Gastrocnemius medialis (tissue), 4 donors: ENCODE measurements around the gene TPTE2. TPM values are rescaled to one million over a fixed set of nuclear protein-coding genes. Genes with fewer than 3 reads are reported as not detected.
"Not testable (repeated sequence)": the region's sequence is repeated elsewhere in the genome, so short reads cannot be mapped to it uniquely, and the experiment has no call there.

Experiments
- ATAC-seq, 2 donors: fragments of 150-250 bp; one replicate each; pipeline ENCODE4 v1.9.1; 2016
- DNase-seq, 2 donors: peaks; one replicate each; pipeline ENCODE4 v3.0.0-alpha.2; 2019
- H3K27ac ChIP-seq, 4 donors: fragments of 200-600 bp; sonication (generic); 1 replicate in 1 of 4; 2 replicates in 3 of 4; pipeline ENCODE4 v1.5.1; 2016 to 2018; ENCODE audit warnings: mild to moderate bottlenecking in 2 of 4, moderate library complexity in 1 of 4
- H3K27me3 ChIP-seq, 3 donors: fragments of 200-600 bp; sonication (generic) in 2 of 3; 1 replicate in 1 of 3; 2 replicates in 2 of 3; pipeline versions ENCODE4 v1.5.1 to v1.6.0; 2016 to 2019; ENCODE audit warnings: mild to moderate bottlenecking in 1 of 3, moderate library complexity in 1 of 3
- H3K36me3 ChIP-seq, 2 donors: fragments of 200-600 bp; sonication (generic) in 1 of 2; one replicate each; pipeline ENCODE4 v1.5.1; 2017 to 2018
- H3K4me1 ChIP-seq, 2 donors: fragments of 200-600 bp; sonication (generic) in 1 of 2; one replicate each; pipeline ENCODE4 v1.5.1; 2016 to 2017; ENCODE audit warnings: mild to moderate bottlenecking in 2 of 2
- H3K4me3 ChIP-seq, 4 donors: fragments of 200-600 bp; sonication (generic) in 3 of 4; 1 replicate in 1 of 4; 2 replicates in 3 of 4; pipeline ENCODE4 v1.5.1; 2016 to 2019; ENCODE audit warnings: mild to moderate bottlenecking in 2 of 4
- H3K9me3 ChIP-seq, 3 donors: fragments of 200-600 bp; sonication (generic) in 2 of 3; 1 replicate in 1 of 3; 2 replicates in 2 of 3; pipeline ENCODE4 v1.5.1; 2016 to 2019
- CTCF ChIP-seq, 5 experiments: fragments of 450-650 bp in 3 of 5; fragments of 200-600 bp in 2 of 5; sonication (generic) in 2 of 5; IDR thresholded peaks in 4 of 5; conservative IDR thresholded peaks in 1 of 5; 1 replicate in 4 of 5; 2 replicates in 1 of 5; pipeline ENCODE4 v1.5.1; 2016 to 2019; ENCODE audit warnings: antibody characterized with exemption in 5 of 5, mild to moderate bottlenecking in 3 of 5, moderate library complexity in 3 of 5
- POLR2A ChIP-seq, 2 donors: fragments of 450-650 bp; IDR thresholded peaks; one replicate each; pipeline ENCODE4 v1.6.1; 2017; ENCODE audit warnings: antibody characterized with exemption in 2 of 2, mild to moderate bottlenecking in 2 of 2, moderate library complexity in 2 of 2
- in situ Hi-C, 4 donors: fragments of 200-750 bp; cut with MboI; loops; one replicate each; pipeline versions ENCODE4 v1.15.0 to v1.8.0; 2017; ENCODE audit warnings: low sequenced_read_pairs in 4 of 4
- intact Hi-C: fragments of 100-400 bp; cut with DNase I; formaldehyde crosslinking; loops from one replicate; pipeline ENCODE4 v1.15.1; 2023; ENCODE audit warnings: low total_unique reads
- total RNA-seq, 4 donors: library from RNA; depleted of rRNA; stranded (reverse); fragments of >200 nt; gene quantifications; one replicate each; pipeline versions ENCODE4 v1.1.0 to v1.2.3, GENCODE V29; 2016

The TPTE2 gene
- total RNA-seq, 4 donors from 2014 or later = not detected

- no peak overlapping the region for H3K4me3 ChIP-seq
- H3K9me3 ChIP-seq = no peaks in the 10 kb centered on the region
- in situ Hi-C loops = no loop called here
- H3K27ac ChIP-seq = no peak overlapping the region
- no peaks in the 10 kb centered on the region for H3K4me1 ChIP-seq
- intact Hi-C loops = no loop called here
- DNase-seq = no peak
- no peaks in the 10 kb centered on the region for H3K27me3 ChIP-seq
- no peak for ATAC-seq
- no peak for TF ChIP-seq POLR2A (IDR thresholded peaks at IDR 0.05)
- no peak for TF ChIP-seq CTCF (IDR thresholded peaks at IDR 0.05 in 4 of 5, conservative IDR thresholded peaks at IDR 0.05 in 1 of 5)
- H3K36me3 ChIP-seq = no peaks in the 10 kb centered on the region
These were observed 10.9 kb upstream of the TPTE2 start for GRCh38 chr13:19572280-19572679.

- peaks cover 0 to 9% (median 5%) of the 10 kb centered on the region in 3 donors for H3K27me3 ChIP-seq
- no peak for TF ChIP-seq CTCF (IDR thresholded peaks at IDR 0.05 in 4 of 5, conservative IDR thresholded peaks at IDR 0.05 in 1 of 5)
- no peak for TF ChIP-seq POLR2A (IDR thresholded peaks at IDR 0.05)
- no peak for DNase-seq
- in situ Hi-C loops (no loop called here), intact Hi-C loops (no loop called here)
- H3K4me1 ChIP-seq = no peaks in the 10 kb centered on the region
- no peak overlapping the region for H3K27ac ChIP-seq
- no peaks in the 10 kb centered on the region for H3K9me3 ChIP-seq
- no peaks in the 10 kb centered on the region for H3K36me3 ChIP-seq
- no peak for ATAC-seq
- H3K4me3 ChIP-seq = no peak overlapping the region
These were observed 6.6 kb upstream of the TPTE2 start for GRCh38 chr13:19567820-19568534.

- DNase-seq (no peak), ATAC-seq (no peak)
- TF ChIP-seq CTCF (IDR thresholded peaks at IDR 0.05 in 4 of 5, conservative IDR thresholded peaks at IDR 0.05 in 1 of 5) = no peak
- no peak for TF ChIP-seq POLR2A (IDR thresholded peaks at IDR 0.05)
- intact Hi-C loops (no loop called here), in situ Hi-C loops (no loop called here)
- peaks cover 0 to 9% (median 5%) of the 10 kb centered on the region in 3 donors for H3K27me3 ChIP-seq
- H3K4me1 ChIP-seq = no peaks in the 10 kb centered on the region
- no peaks in the 10 kb centered on the region for H3K9me3 ChIP-seq
- no peaks in the 10 kb centered on the region for H3K36me3 ChIP-seq
- no peak overlapping the region for H3K27ac ChIP-seq
- no peak overlapping the region for H3K4me3 ChIP-seq
These were observed 253 bp upstream of the TPTE2 start for GRCh38 chr13:19561585-19561984.

GRCh38 chr13:19560672-19561071 is 660 bp downstream of the TPTE2 start:
- H3K4me1 ChIP-seq, in situ Hi-C loops, H3K9me3 ChIP-seq, H3K36me3 ChIP-seq, ATAC-seq, intact Hi-C loops, DNase-seq, H3K27ac ChIP-seq, H3K4me3 ChIP-seq, H3K27me3 ChIP-seq: not testable (repeated sequence)

- H3K27me3 ChIP-seq, DNase-seq, in situ Hi-C loops, H3K4me3 ChIP-seq, H3K4me1 ChIP-seq, ATAC-seq, H3K27ac ChIP-seq, H3K36me3 ChIP-seq, intact Hi-C loops, H3K9me3 ChIP-seq: not testable (repeated sequence)
These were observed 1.6 kb downstream of the TPTE2 start for GRCh38 chr13:19559739-19560138.

GRCh38 chr13:19557287-19557686 is 4.0 kb downstream of the TPTE2 start:
- H3K27ac ChIP-seq, H3K36me3 ChIP-seq, ATAC-seq, DNase-seq, H3K4me3 ChIP-seq, intact Hi-C loops, H3K4me1 ChIP-seq, H3K9me3 ChIP-seq, H3K27me3 ChIP-seq, in situ Hi-C loops: not testable (repeated sequence)

- H3K36me3 ChIP-seq, ATAC-seq, H3K27ac ChIP-seq, in situ Hi-C loops, H3K4me3 ChIP-seq, H3K27me3 ChIP-seq, DNase-seq, H3K4me1 ChIP-seq, H3K9me3 ChIP-seq: not testable (repeated sequence)
- intact Hi-C loops = loop anchor here (10.0 kb wide), 1 partner anchor 1726 kb away; no protein-coding TSS in a partner anchor
These were observed 12.1 kb downstream of the TPTE2 start for GRCh38 chr13:19549245-19549644.

- H3K27me3 ChIP-seq, H3K4me1 ChIP-seq, DNase-seq, intact Hi-C loops, H3K9me3 ChIP-seq, ATAC-seq, H3K27ac ChIP-seq, in situ Hi-C loops, H3K4me3 ChIP-seq, H3K36me3 ChIP-seq: not testable (repeated sequence)
These were observed 35.7 kb downstream of the TPTE2 start for GRCh38 chr13:19525634-19526033.
